ENCODE results near the gene KANSL1. TPM values are rescaled to one million over a fixed set of nuclear protein-coding genes. Genes with fewer than 3 reads are reported as not detected.

KANSL1 gene
- total and polyA plus RNA-seq, 9 donors: 30.4 to 107 (median 77.7) TPM

- Histone ChIP-seq H3K4me3 (no peak overlapping the region), H3K27me3 (no peaks in the 10 kb centered on the region), H3K36me3 (no peaks in the 10 kb centered on the region), H3K4me1 (ENCODE audit: insufficient read depth) (no peaks in the 10 kb centered on the region), H3K27ac (no peak overlapping the region), H3K9me3 (no peaks in the 10 kb centered on the region)
- intact Hi-C loops (cut with DNase I): no loop called here
- TF ChIP-seq EP300 (IDR thresholded peaks at IDR 0.05) (no peak), POLR2A (IDR thresholded peaks at IDR 0.05) (no peak), CTCF (IDR thresholded peaks at IDR 0.05) (no peak)
- no peak for DNase-seq
- WGBS, 3 donors: 65 to 75% (median 68%) methylated on average over 6 of the region's 6 CpGs
Measured at GRCh38 chr17:45992175-45992574, 201.1 kb downstream of the KANSL1 start.

- H3K27ac ChIP-seq: no peak overlapping the region
- H3K27me3 ChIP-seq: no peaks in the 10 kb centered on the region
- no peak for DNase-seq
- no peaks in the 10 kb centered on the region for H3K9me3 ChIP-seq
- H3K4me1 ChIP-seq (ENCODE audit: insufficient read depth): no peaks in the 10 kb centered on the region
- TF ChIP-seq CTCF (IDR thresholded peaks at IDR 0.05): no peak
- no peak for TF ChIP-seq EP300 (IDR thresholded peaks at IDR 0.05)
- no peak for TF ChIP-seq POLR2A (IDR thresholded peaks at IDR 0.05)
- no peak overlapping the region for H3K4me3 ChIP-seq
- intact Hi-C loops (cut with DNase I): no loop called here
- 87 to 90% (median 88%) methylated on average over 10 of the region's 10 CpGs for WGBS, 3 donors
- H3K36me3 ChIP-seq: no peaks in the 10 kb centered on the region
Measured at GRCh38 chr17:45991341-45991740, 201.9 kb downstream of the KANSL1 start.

- Histone ChIP-seq H3K4me1 (ENCODE audit: insufficient read depth) (no peaks in the 10 kb centered on the region), H3K4me3 (no peak overlapping the region), H3K27me3 (no peaks in the 10 kb centered on the region), H3K27ac (no peak overlapping the region), H3K9me3 (no peaks in the 10 kb centered on the region), H3K36me3 (no peaks in the 10 kb centered on the region)
- intact Hi-C loops (cut with DNase I): no loop called here
- WGBS, 3 donors: 77 to 95% (median 86%) methylated on average over 6 of the region's 6 CpGs
- TF ChIP-seq EP300 (IDR thresholded peaks at IDR 0.05) (no peak), POLR2A (IDR thresholded peaks at IDR 0.05) (no peak), CTCF (IDR thresholded peaks at IDR 0.05) (no peak)
- no peak for DNase-seq
Measured at GRCh38 chr17:45990886-45991285, 202.3 kb downstream of the KANSL1 start.

GRCh38 chr17:45989759-45990158, 203.5 kb downstream of the KANSL1 start:
- Histone ChIP-seq H3K4me3 (no peak overlapping the region), H3K36me3 (no peaks in the 10 kb centered on the region), H3K27ac (no peak overlapping the region), H3K27me3 (no peaks in the 10 kb centered on the region), H3K4me1 (ENCODE audit: insufficient read depth) (no peaks in the 10 kb centered on the region), H3K9me3 (no peaks in the 10 kb centered on the region)
- intact Hi-C loops (cut with DNase I): no loop called here
- DNase-seq: no peak
- WGBS, 3 donors: 56 to 67% (median 61%) methylated on average over 3 of the region's 3 CpGs
- TF ChIP-seq POLR2A (IDR thresholded peaks at IDR 0.05) (no peak), EP300 (IDR thresholded peaks at IDR 0.05) (no peak), CTCF (IDR thresholded peaks at IDR 0.05) (no peak)

GRCh38 chr17:45987706-45988105, 205.5 kb downstream of the KANSL1 start:
- H3K27ac ChIP-seq: no peak overlapping the region
- intact Hi-C loops (cut with DNase I): no loop called here
- no peak overlapping the region for H3K4me3 ChIP-seq
- H3K27me3 ChIP-seq: no peaks in the 10 kb centered on the region
- 69 to 79% (median 72%) methylated on average over 5 of the region's 5 CpGs for WGBS, 3 donors
- TF ChIP-seq CTCF (IDR thresholded peaks at IDR 0.05) (no peak), EP300 (IDR thresholded peaks at IDR 0.05) (no peak), POLR2A (IDR thresholded peaks at IDR 0.05) (no peak)
- H3K4me1 ChIP-seq (ENCODE audit: insufficient read depth): no peaks in the 10 kb centered on the region
- no peaks in the 10 kb centered on the region for H3K36me3 ChIP-seq
- no peaks in the 10 kb centered on the region for H3K9me3 ChIP-seq
- no peak for DNase-seq
